Measurements from ENCODE around the gene CDK2. TPM values are rescaled to one million over a fixed set of nuclear protein-coding genes. Genes with fewer than 3 reads are reported as not detected.
A peak's percentile ranks its signal among the peaks of the same experiment; 100 is the strongest.

The CDK2 gene
- total and polyA plus RNA-seq, 9 of the 15 experiments (the other 6 are each of a cell fraction or from before 2014, with no cell fraction given): 17.4 to 213 (median 109) TPM

DNA sequence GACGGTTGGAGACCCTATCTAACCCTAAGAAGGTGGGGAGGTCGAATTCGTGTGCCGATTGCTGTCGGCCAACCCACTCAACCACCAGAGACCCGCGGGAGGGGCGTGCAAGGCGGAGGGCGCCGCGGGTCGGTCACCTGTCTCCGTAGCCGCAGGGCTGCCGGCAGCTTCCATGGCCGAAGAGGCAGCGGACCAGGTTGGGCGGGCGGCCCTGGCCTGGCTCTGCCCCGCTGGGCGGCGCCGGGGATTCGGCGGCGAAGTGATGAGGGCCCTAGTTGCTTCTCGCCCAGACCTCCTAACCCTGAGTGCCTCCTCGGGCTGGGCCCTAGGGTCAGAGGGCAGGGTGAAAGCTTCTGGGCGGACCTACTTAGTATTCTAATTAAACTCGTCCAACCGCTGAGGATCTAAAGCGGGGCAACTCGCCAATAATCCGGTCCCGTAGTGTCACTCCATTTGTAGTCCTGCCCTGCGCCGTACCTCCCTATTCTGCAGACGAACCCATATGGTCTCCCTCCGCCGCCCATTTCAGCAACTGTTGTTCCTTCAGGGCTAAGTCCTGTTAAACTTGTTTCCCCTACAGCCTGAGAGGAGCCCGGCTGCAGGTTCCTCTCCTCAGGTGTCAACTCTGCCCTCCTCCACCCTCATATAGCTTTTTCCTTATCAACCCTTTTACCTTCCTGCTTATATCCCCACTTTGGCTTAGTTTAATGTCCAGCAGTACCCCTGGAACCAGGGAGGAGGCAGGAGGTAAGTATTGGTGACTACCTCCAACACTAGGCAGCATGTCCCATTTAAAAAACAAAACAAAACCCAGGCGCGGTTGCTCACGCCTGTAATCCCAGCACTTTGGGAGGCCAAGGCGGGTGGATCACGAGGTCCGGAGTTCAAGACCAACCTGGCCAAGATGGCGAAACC is 38.8 kb upstream of the CDK2 start, which contains the start of gene PYM1 (continued):
- TF ChIP-seq ZBTB40 (IDR thresholded peaks at IDR 0.05): peak; percentile 52
- no peak for TF ChIP-seq ZBTB40 (CRISPR knock-in tag; IDR thresholded peaks at IDR 0.05)
- no peak for TF ChIP-seq ZNF41 (CRISPR knock-in tag; conservative IDR thresholded peaks at IDR 0.05)
- no peak for TF ChIP-seq ZNF277 (CRISPR knock-in tag; IDR thresholded peaks at IDR 0.05; ENCODE audit: borderline replicate concordance)
- peak; percentile 44; the same call in 1 of the 2 replicates for TF ChIP-seq MYNN (IDR thresholded peaks at IDR 0.05)
- no peak for TF ChIP-seq MYNN (CRISPR knock-in tag; IDR thresholded peaks at IDR 0.05)
- peak; percentile 96 for TF ChIP-seq ZFX (CRISPR knock-in tag; IDR thresholded peaks at IDR 0.05)
- TF ChIP-seq, protein P1, sequence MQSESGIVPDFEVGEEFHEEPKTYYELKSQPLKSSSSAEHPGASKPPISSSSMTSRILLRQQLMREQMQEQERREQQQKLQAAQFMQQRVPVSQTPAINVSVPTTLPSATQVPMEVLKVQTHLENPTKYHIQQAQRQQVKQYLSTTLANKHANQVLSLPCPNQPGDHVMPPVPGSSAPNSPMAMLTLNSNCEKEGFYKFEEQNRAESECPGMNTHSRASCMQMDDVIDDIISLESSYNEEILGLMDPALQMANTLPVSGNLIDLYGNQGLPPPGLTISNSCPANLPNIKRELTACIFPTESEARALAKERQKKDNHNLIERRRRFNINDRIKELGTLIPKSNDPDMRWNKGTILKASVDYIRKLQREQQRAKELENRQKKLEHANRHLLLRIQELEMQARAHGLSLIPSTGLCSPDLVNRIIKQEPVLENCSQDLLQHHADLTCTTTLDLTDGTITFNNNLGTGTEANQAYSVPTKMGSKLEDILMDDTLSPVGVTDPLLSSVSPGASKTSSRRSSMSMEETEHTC (IDR thresholded peaks at IDR 0.05): no peak
- TF ChIP-seq MTA1 (IDR thresholded peaks at IDR 0.05; ENCODE audit: borderline replicate concordance): peak; percentile 39; the same call in 1 of the 2 replicates
- no peak for TF ChIP-seq DMBX1 (CRISPR knock-in tag; IDR thresholded peaks at IDR 0.05; ENCODE audit: borderline replicate concordance)
- TF ChIP-seq KDM1A (IDR thresholded peaks at IDR 0.05): no peak
- peak; percentile 85 for TF ChIP-seq ZBTB7A (IDR thresholded peaks at IDR 0.05; ENCODE audit: borderline replicate concordance, control insufficient read depth, low read depth, low read length)
- no peak for TF ChIP-seq ZNF224 (CRISPR knock-in tag; IDR thresholded peaks at IDR 0.05)
- TF ChIP-seq TEAD4 (IDR thresholded peaks at IDR 0.05; ENCODE audit: low read length): no peak
- no peak for TF ChIP-seq TEAD4 (CRISPR knock-in tag; IDR thresholded peaks at IDR 0.05; ENCODE audit: borderline replicate concordance)
- TF ChIP-seq TAL1 (IDR thresholded peaks at IDR 0.05): no peak
- TF ChIP-seq CHD1 (IDR thresholded peaks at IDR 0.05; ENCODE audit: low read length): peak; percentile 97
